Body of pancreas (tissue), 4 donors: ENCODE data around the gene BDKRB1. TPM values are rescaled to one million over a fixed set of nuclear protein-coding genes. Genes with fewer than 3 reads are reported as not detected.

ENCODE experiments used
- ATAC-seq: fragments of 150-250 bp; one replicate; pipeline ENCODE4 v1.9.1; 2016
- DNase-seq, 4 donors: peaks; one replicate each; pipeline ENCODE4 v3.0.0-alpha.2; 2019
- H3K27ac ChIP-seq, 4 donors: fragments of 200-600 bp; sonication (generic); 1 replicate in 3 of 4; 2 replicates in 1 of 4; pipeline versions ENCODE4 v1.5.1 to v1.6.1; 2016 to 2019; ENCODE audit warnings: mild to moderate bottlenecking in 1 of 4, mixed read lengths in 1 of 4, moderate library complexity in 1 of 4
- H3K27me3 ChIP-seq, 2 donors: fragments of 200-600 bp; sonication (generic); one replicate each; pipeline ENCODE4 v1.6.0; 2016; ENCODE audit warnings: mild to moderate bottlenecking in 1 of 2
- H3K36me3 ChIP-seq, 2 donors: fragments of 200-600 bp; sonication (generic); replicated peaks in 1 of 2; 2 replicates each; pipeline ENCODE4 v1.5.1; 2016; ENCODE audit warnings: low read depth in 2 of 2; ENCODE audit not compliant: insufficient read depth in 1 of 2
- H3K4me1 ChIP-seq: fragments of 200-600 bp; sonication (generic); one replicate; pipeline ENCODE4 v1.6.0; 2016
- H3K4me3 ChIP-seq, 2 donors: fragments of 200-600 bp; sonication (generic); 1 replicate in 1 of 2; 2 replicates in 1 of 2; pipeline ENCODE4 v1.5.1; 2016 to 2019
- H3K9me3 ChIP-seq, 3 donors: fragments of 200-600 bp; sonication (generic); 1 replicate in 2 of 3; 2 replicates in 1 of 3; pipeline ENCODE4 v1.5.1; 2016
- POLR2A ChIP-seq, 3 donors: fragments of 450-650 bp; IDR thresholded peaks; one replicate each; pipeline ENCODE4 v1.6.1; 2016; ENCODE audit warnings: antibody characterized with exemption in 3 of 3, mild to moderate bottlenecking in 2 of 3
- WGBS, 2 donors: methylation state at CpG; one replicate each; pipeline ENCODE4 v1.1.5; 2017; 5-methylcytosine and 5-hydroxymethylcytosine counted together
- intact Hi-C: fragments of 100-400 bp; cut with DNase I; formaldehyde crosslinking; loops from one replicate; pipeline ENCODE4 v1.15.1; 2023
- total RNA-seq, 2 donors: library from RNA; depleted of rRNA; stranded (reverse); fragments of >200 nt; gene quantifications; one replicate each; pipeline ENCODE4 v1.1.0, GENCODE V29; 2016
- TF ChIP-seq, protein P1 (sequence below), 7 experiments: fragments of 450-650 bp in 4 of 7; fragments of 200-600 bp in 3 of 7; sonication (generic) in 3 of 7; IDR thresholded peaks; one replicate each; pipeline ENCODE4 v1.5.1; 2016 to 2019; ENCODE audit warnings: antibody characterized with exemption in 7 of 7

Gene BDKRB1
- total RNA-seq, 2 donors from 2014 or later: not detected

DNA sequence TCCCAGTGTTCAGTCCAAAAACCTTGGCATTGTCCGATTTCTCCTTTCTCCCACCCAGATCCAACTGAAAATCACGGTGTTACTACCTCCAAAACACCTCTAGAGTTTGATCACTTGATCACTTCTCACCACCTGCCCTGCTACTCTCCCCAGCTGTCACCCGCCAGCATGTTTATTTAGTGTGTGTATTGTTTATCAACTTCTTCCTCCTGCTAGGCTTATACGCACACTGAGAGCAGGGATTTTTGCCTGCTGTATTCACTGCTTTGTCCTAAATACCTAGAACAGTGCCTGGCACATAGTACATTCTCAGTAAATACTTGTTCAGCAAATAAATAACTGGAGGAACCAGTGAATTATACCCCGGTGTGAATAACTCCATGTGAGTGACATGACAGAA, 5.0 kb downstream of the BDKRB1 start:
- Histone ChIP-seq H3K27ac (peak overlapping the region in 3 of 4 donors; percentile 58 to 87 (median 58)), H3K36me3 (no peaks in the 10 kb centered on the region), H3K4me1 (peaks cover 44% of the 10 kb centered on the region), H3K4me3 (no peak overlapping the region), H3K27me3 (no peaks in the 10 kb centered on the region), H3K9me3 (no peaks in the 10 kb centered on the region)
- intact Hi-C loops: no loop called here
- DNase-seq (peak in 2 of 4 donors; percentile 38 to 67), ATAC-seq (peak; percentile 45)
- 25 to 44% methylated on average over 5 of the region's 5 CpGs for WGBS, 2 donors
- TF ChIP-seq POLR2A (IDR thresholded peaks at IDR 0.05): no peak
- TF ChIP-seq, protein P1, sequence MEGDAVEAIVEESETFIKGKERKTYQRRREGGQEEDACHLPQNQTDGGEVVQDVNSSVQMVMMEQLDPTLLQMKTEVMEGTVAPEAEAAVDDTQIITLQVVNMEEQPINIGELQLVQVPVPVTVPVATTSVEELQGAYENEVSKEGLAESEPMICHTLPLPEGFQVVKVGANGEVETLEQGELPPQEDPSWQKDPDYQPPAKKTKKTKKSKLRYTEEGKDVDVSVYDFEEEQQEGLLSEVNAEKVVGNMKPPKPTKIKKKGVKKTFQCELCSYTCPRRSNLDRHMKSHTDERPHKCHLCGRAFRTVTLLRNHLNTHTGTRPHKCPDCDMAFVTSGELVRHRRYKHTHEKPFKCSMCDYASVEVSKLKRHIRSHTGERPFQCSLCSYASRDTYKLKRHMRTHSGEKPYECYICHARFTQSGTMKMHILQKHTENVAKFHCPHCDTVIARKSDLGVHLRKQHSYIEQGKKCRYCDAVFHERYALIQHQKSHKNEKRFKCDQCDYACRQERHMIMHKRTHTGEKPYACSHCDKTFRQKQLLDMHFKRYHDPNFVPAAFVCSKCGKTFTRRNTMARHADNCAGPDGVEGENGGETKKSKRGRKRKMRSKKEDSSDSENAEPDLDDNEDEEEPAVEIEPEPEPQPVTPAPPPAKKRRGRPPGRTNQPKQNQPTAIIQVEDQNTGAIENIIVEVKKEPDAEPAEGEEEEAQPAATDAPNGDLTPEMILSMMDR (IDR thresholded peaks at IDR 0.05): no peak

GRCh38 chr14:96261772-96262655, 6.0 kb downstream of the BDKRB1 start:
- peaks cover 51% of the 10 kb centered on the region for H3K4me1 ChIP-seq
- DNase-seq (peak; percentile 42 to 89 (median 54)), ATAC-seq (peak; percentile 40)
- TF ChIP-seq POLR2A (IDR thresholded peaks at IDR 0.05): no peak
- TF ChIP-seq, protein P1 (IDR thresholded peaks at IDR 0.05): peak in 3 of 7 experiments; percentile 15 to 24 (median 15)
- intact Hi-C loops: no loop called here
- H3K36me3 ChIP-seq: no peaks in the 10 kb centered on the region
- WGBS, 2 donors: 46 to 54% methylated on average over 12 to 15 of the region's 16 CpGs
- no peaks in the 10 kb centered on the region for H3K9me3 ChIP-seq
- no peak overlapping the region for H3K4me3 ChIP-seq
- no peaks in the 10 kb centered on the region for H3K27me3 ChIP-seq
- peak overlapping the region in 3 of 4 donors; percentile 58 to 87 (median 58) for H3K27ac ChIP-seq

DNA sequence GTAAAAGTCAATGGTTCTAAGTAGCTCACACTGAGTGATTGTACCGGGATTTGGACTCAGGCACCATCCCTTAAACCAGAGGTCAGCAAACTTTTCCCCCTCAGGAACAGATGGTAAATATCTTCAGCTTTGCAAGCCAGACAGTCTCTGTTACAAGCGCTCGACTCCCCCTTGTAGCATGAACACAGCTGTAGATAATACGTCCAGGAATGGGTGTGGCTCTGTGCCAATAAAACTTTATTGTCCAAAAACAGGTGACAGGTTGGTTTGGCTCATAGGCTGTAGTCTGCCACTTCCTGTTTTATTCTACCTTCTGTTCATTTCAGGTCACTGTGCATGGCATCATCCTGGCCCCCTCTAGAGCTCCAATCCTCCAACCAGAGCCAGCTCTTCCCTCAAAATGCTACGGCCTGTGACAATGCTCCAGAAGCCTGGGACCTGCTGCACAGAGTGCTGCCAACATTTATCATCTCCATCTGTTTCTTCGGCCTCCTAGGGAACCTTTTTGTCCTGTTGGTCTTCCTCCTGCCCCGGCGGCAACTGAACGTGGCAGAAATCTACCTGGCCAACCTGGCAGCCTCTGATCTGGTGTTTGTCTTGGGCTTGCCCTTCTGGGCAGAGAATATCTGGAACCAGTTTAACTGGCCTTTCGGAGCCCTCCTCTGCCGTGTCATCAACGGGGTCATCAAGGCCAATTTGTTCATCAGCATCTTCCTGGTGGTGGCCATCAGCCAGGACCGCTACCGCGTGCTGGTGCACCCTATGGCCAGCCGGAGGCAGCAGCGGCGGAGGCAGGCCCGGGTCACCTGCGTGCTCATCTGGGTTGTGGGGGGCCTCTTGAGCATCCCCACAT, 7.6 kb downstream of the BDKRB1 start:
- 80% methylated on average over 11 to 20 of the region's 20 CpGs for WGBS, 2 donors
- intact Hi-C loops: no loop called here
- Histone ChIP-seq H3K36me3 (no peaks in the 10 kb centered on the region), H3K9me3 (no peaks in the 10 kb centered on the region), H3K27ac (peak overlapping the region in 3 of 4 donors; percentile 20 to 93 (median 83)), H3K27me3 (no peaks in the 10 kb centered on the region), H3K4me3 (no peak overlapping the region), H3K4me1 (peaks cover 67% of the 10 kb centered on the region)
- ATAC-seq: no peak
- TF ChIP-seq POLR2A (IDR thresholded peaks at IDR 0.05): no peak
- TF ChIP-seq, protein P1 (IDR thresholded peaks at IDR 0.05): no peak
- peak in 1 of 4 donors; percentile 34 for DNase-seq

DNA sequence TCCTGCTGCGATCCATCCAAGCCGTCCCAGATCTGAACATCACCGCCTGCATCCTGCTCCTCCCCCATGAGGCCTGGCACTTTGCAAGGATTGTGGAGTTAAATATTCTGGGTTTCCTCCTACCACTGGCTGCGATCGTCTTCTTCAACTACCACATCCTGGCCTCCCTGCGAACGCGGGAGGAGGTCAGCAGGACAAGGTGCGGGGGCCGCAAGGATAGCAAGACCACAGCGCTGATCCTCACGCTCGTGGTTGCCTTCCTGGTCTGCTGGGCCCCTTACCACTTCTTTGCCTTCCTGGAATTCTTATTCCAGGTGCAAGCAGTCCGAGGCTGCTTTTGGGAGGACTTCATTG, 8.2 kb downstream of the BDKRB1 start:
- 93 to 98% methylated on average over 13 to 14 of the region's 14 CpGs for WGBS, 2 donors
- Histone ChIP-seq H3K4me1 (peaks cover 73% of the 10 kb centered on the region), H3K36me3 (no peaks in the 10 kb centered on the region), H3K27ac (peak overlapping the region in 3 of 4 donors; percentile 20 to 93 (median 83)), H3K4me3 (no peak overlapping the region), H3K27me3 (no peaks in the 10 kb centered on the region), H3K9me3 (no peaks in the 10 kb centered on the region)
- intact Hi-C loops: no loop called here
- ATAC-seq (no peak), DNase-seq (no peak)
- no peak for TF ChIP-seq POLR2A (IDR thresholded peaks at IDR 0.05)
- TF ChIP-seq, protein P1 (IDR thresholded peaks at IDR 0.05): no peak
